Fibroblast of lung (primary cell): ENCODE data around the gene KLF3. TPM values are rescaled to one million over a fixed set of nuclear protein-coding genes. Genes with fewer than 3 reads are reported as not detected.

ENCODE experiments used
- DNase-seq, 2 donors: peaks; one replicate each; pipeline versions ENCODE4 v3.0.0 to v3.0.0-alpha.2; 2010; ENCODE audit warnings: low read depth in 2 of 2
- H2AFZ ChIP-seq: 2 replicates; pipeline ENCODE4 v1.5.1; 2012; ENCODE audit warnings: low read length, control low read depth, inconsistent platforms
- H3K27ac ChIP-seq: 2 replicates; pipeline ENCODE4 v1.5.1; 2011; ENCODE audit warnings: low read length, control low read depth; ENCODE audit not compliant: insufficient read depth
- H3K27me3 ChIP-seq: 2 replicates; pipeline ENCODE4 v1.5.1; 2011; ENCODE audit warnings: mild to moderate bottlenecking, low read length; ENCODE audit not compliant: control insufficient read depth, insufficient read depth
- H3K36me3 ChIP-seq: 2 replicates; pipeline ENCODE4 v1.5.1; 2011; ENCODE audit warnings: low read length; ENCODE audit not compliant: control insufficient read depth, insufficient read depth
- H3K4me1 ChIP-seq: 2 replicates; pipeline ENCODE4 v1.5.1; 2011; ENCODE audit warnings: low read length; ENCODE audit not compliant: control insufficient read depth, insufficient read depth; ENCODE audit errors: extremely low read depth
- H3K4me2 ChIP-seq: 2 replicates; pipeline ENCODE4 v1.5.1; 2011; ENCODE audit warnings: low read length, control low read depth; ENCODE audit not compliant: insufficient read depth; ENCODE audit errors: extremely low read depth
- H3K4me3 ChIP-seq, 4 experiments: fragments of 200-600 bp in 1 of 4; sonication (generic) in 1 of 4; replicated peaks in 1 of 4; 2 replicates each; pipeline ENCODE4 v1.5.1; 2011 to 2016; ENCODE audit warnings: low read length in 4 of 4, low read depth in 3 of 4, mild to moderate bottlenecking in 3 of 4, control low read depth in 2 of 4, inconsistent platforms in 1 of 4, mixed read lengths in 1 of 4; ENCODE audit not compliant: insufficient read depth in 1 of 4; ENCODE audit errors: control extremely low read depth in 1 of 4
- H3K79me2 ChIP-seq: 2 replicates; pipeline ENCODE4 v1.5.1; 2012; ENCODE audit warnings: mild to moderate bottlenecking, low read length, inconsistent platforms; ENCODE audit not compliant: control insufficient read depth, insufficient read depth
- H3K9ac ChIP-seq: 2 replicates; pipeline ENCODE4 v1.5.1; 2011; ENCODE audit warnings: mild to moderate bottlenecking, low read length, control low read depth; ENCODE audit not compliant: insufficient read depth
- H3K9me3 ChIP-seq: 2 replicates; pipeline ENCODE4 v1.5.1; 2012; ENCODE audit warnings: low read depth, low read length; ENCODE audit not compliant: control insufficient read depth, insufficient read depth
- H4K20me1 ChIP-seq: 2 replicates; pipeline ENCODE4 v1.5.1; 2011; ENCODE audit warnings: low read length; ENCODE audit not compliant: control insufficient read depth, insufficient read depth; ENCODE audit errors: extremely low read depth
- EZH2 ChIP-seq: IDR thresholded peaks from 2 replicates; pipeline ENCODE4 v1.5.1; 2012; ENCODE audit warnings: low read length, control low read depth, mild to moderate bottlenecking; ENCODE audit errors: missing control alignments
- polyA plus RNA-seq, 2 donors: library from polyadenylated mRNA; depleted of rRNA in 1 of 2; stranded (reverse) in 1 of 2; unstranded in 1 of 2; fragments of >200 nt; gene quantifications; 2 replicates each; pipeline ENCODE4 v1.2.1, GENCODE V29; 2011 to 2012; ENCODE audit warnings: missing spikeins in 1 of 2
- total RNA-seq: library from RNA; depleted of rRNA; stranded (reverse); fragments of >200 nt; gene quantifications from 2 replicates; pipeline ENCODE4 v1.2.1, GENCODE V29; 2014
- TF ChIP-seq, protein P1 (sequence below), 2 donors: IDR thresholded peaks in 1 of 2; conservative IDR thresholded peaks in 1 of 2; 1 replicate in 1 of 2; 2 replicates in 1 of 2; pipeline ENCODE4 v1.5.1; 2011 to 2012; ENCODE audit warnings: low read length in 2 of 2, control low read depth in 1 of 2, inconsistent platforms in 1 of 2, low read depth in 1 of 2, mild to moderate bottlenecking in 1 of 2

KLF3 gene
- total and polyA plus RNA-seq, 2 donors (not counting 1 experiment from before 2014, with no cell fraction given): 12.4 to 18.9 TPM

DNA sequence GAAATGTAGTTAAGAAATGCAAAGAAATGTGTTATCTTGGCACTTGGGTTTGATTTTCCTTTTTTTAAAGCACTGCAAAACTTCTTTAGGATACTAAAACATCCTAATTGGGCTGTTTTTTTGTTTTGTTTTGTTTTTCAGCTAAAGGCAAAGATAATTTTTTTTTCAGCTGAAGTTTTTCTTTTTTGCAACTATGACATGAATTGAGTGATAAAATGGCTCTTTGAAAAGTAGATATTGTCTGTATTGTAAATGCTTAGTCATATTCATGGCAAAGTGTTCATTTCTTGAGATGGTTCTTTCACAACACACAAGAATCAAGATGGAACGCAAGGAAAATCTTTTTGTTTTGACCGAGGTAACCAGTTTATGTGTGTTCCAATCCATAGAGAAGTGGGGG, 35.1 kb downstream of the KLF3 start:
- no peak for DNase-seq
- H3K4me1 ChIP-seq: no peaks in the 10 kb centered on the region
- no peak overlapping the region for H3K9ac ChIP-seq
- H3K27me3 ChIP-seq: no peaks in the 10 kb centered on the region
- no peaks in the 10 kb centered on the region for H4K20me1 ChIP-seq
- H3K4me3 ChIP-seq: no peak overlapping the region
- H3K27ac ChIP-seq: no peak overlapping the region
- H3K36me3 ChIP-seq: peaks cover 10% of the 10 kb centered on the region
- H3K4me2 ChIP-seq: no peak overlapping the region
- TF ChIP-seq, protein P1, sequence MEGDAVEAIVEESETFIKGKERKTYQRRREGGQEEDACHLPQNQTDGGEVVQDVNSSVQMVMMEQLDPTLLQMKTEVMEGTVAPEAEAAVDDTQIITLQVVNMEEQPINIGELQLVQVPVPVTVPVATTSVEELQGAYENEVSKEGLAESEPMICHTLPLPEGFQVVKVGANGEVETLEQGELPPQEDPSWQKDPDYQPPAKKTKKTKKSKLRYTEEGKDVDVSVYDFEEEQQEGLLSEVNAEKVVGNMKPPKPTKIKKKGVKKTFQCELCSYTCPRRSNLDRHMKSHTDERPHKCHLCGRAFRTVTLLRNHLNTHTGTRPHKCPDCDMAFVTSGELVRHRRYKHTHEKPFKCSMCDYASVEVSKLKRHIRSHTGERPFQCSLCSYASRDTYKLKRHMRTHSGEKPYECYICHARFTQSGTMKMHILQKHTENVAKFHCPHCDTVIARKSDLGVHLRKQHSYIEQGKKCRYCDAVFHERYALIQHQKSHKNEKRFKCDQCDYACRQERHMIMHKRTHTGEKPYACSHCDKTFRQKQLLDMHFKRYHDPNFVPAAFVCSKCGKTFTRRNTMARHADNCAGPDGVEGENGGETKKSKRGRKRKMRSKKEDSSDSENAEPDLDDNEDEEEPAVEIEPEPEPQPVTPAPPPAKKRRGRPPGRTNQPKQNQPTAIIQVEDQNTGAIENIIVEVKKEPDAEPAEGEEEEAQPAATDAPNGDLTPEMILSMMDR (conservative IDR thresholded peaks at IDR 0.05 in 1 of 2, IDR thresholded peaks at IDR 0.05 in 1 of 2; ENCODE audit: low read depth in 1 of 2, low read length in 2 of 2): no peak
- no peak for TF ChIP-seq EZH2
- H3K79me2 ChIP-seq: no peaks in the 10 kb centered on the region
- H3K9me3 ChIP-seq: no peaks in the 10 kb centered on the region
- no peak overlapping the region for H2AFZ ChIP-seq

DNA sequence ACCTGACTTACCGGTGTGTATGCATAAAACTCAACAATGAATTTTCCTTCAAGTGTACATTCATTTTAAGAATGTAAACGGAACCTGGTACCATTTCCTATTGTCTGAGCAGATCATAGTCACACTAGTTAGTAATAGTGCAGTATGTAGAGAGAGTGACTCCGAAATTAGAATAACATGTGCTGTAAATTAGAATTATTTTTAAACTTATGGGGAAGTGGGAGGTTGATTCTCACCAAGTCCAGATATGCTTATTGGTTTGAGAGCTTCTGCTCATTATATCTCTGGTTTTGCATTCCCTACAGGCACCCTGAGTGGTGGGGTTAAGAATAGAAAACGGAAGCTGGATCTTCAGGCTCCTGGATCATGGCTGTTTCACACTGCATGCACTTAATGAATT, 39.6 kb downstream of the KLF3 start:
- Histone ChIP-seq H3K9ac (no peak overlapping the region), H4K20me1 (no peaks in the 10 kb centered on the region), H3K4me3 (no peak overlapping the region), H3K4me1 (no peaks in the 10 kb centered on the region), H3K4me2 (no peak overlapping the region), H3K27ac (no peak overlapping the region), H3K79me2 (no peaks in the 10 kb centered on the region), H2AFZ (no peak overlapping the region), H3K36me3 (no peaks in the 10 kb centered on the region), H3K27me3 (no peaks in the 10 kb centered on the region), H3K9me3 (no peaks in the 10 kb centered on the region)
- DNase-seq: no peak
- TF ChIP-seq, protein P1 (conservative IDR thresholded peaks at IDR 0.05 in 1 of 2, IDR thresholded peaks at IDR 0.05 in 1 of 2; ENCODE audit: low read depth in 1 of 2, low read length in 2 of 2): no peak
- TF ChIP-seq EZH2: no peak

- Histone ChIP-seq H3K27ac (no peak overlapping the region), H3K36me3 (no peaks in the 10 kb centered on the region), H4K20me1 (no peaks in the 10 kb centered on the region), H3K9me3 (no peaks in the 10 kb centered on the region), H3K27me3 (no peaks in the 10 kb centered on the region), H3K4me2 (no peak overlapping the region), H3K9ac (no peak overlapping the region), H3K4me1 (no peaks in the 10 kb centered on the region), H3K4me3 (no peak overlapping the region), H3K79me2 (no peaks in the 10 kb centered on the region), H2AFZ (no peak overlapping the region)
- DNase-seq: no peak
- no peak for TF ChIP-seq EZH2
- TF ChIP-seq, protein P1 (conservative IDR thresholded peaks at IDR 0.05 in 1 of 2, IDR thresholded peaks at IDR 0.05 in 1 of 2; ENCODE audit: low read depth in 1 of 2, low read length in 2 of 2): no peak
These were observed 40.7 kb downstream of the KLF3 start for GRCh38 chr4:38704622-38705154.
